Endothelial cell (in vitro differentiated cells): ENCODE data around the gene CD24. TPM values are rescaled to one million over a fixed set of nuclear protein-coding genes. Genes with fewer than 3 reads are reported as not detected.

ENCODE experiments used
- DNase-seq: peaks from one replicate; pipeline ENCODE4 v3.0.0; 2021; ENCODE audit warnings: low spot score
- H3K27ac Mint-ChIP-seq: one replicate; pipeline ENCODE4 v1.8.0; 2021; ENCODE audit warnings: mixed read lengths, inconsistent platforms; ENCODE audit not compliant: unreplicated experiment
- H3K27me3 Mint-ChIP-seq: one replicate; pipeline ENCODE4 v1.8.0; 2021; ENCODE audit warnings: mild to moderate bottlenecking, moderate library complexity, mixed read lengths, inconsistent platforms; ENCODE audit not compliant: unreplicated experiment
- H3K36me3 Mint-ChIP-seq: one replicate; pipeline ENCODE4 v1.8.0; 2021; ENCODE audit warnings: mild to moderate bottlenecking, low read depth, mixed read lengths, inconsistent platforms; ENCODE audit not compliant: unreplicated experiment
- H3K4me1 Mint-ChIP-seq: one replicate; pipeline ENCODE4 v1.8.0; 2021; ENCODE audit warnings: mild to moderate bottlenecking, mixed read lengths, inconsistent platforms; ENCODE audit not compliant: unreplicated experiment
- H3K4me3 Mint-ChIP-seq: one replicate; pipeline ENCODE4 v1.8.0; 2021; ENCODE audit warnings: mild to moderate bottlenecking, mixed read lengths, inconsistent platforms; ENCODE audit not compliant: unreplicated experiment
- H3K9me3 Mint-ChIP-seq: one replicate; pipeline ENCODE4 v1.8.0; 2021; ENCODE audit warnings: mixed read lengths, inconsistent platforms; ENCODE audit not compliant: unreplicated experiment
- total RNA-seq: library from RNA; stranded (reverse); fragmentation: NEBNext Ultra II Directional; extraction: Animal tissue kit (Norgen Biotek cat#: 25700); gene quantifications from one replicate; pipeline ENCODE4 v1.2.1, GENCODE V29; 2021; ENCODE audit not compliant: unreplicated experiment
- TF ChIP-seq, protein P1 (sequence below): fragments of 200-600 bp; sonication (generic); IDR thresholded peaks from one replicate; pipeline ENCODE4 v1.5.0; 2021; ENCODE audit warnings: antibody characterized with exemption; ENCODE audit not compliant: unreplicated experiment

Gene CD24
- total RNA-seq, 1 donor from 2014 or later: 796 TPM

DNA sequence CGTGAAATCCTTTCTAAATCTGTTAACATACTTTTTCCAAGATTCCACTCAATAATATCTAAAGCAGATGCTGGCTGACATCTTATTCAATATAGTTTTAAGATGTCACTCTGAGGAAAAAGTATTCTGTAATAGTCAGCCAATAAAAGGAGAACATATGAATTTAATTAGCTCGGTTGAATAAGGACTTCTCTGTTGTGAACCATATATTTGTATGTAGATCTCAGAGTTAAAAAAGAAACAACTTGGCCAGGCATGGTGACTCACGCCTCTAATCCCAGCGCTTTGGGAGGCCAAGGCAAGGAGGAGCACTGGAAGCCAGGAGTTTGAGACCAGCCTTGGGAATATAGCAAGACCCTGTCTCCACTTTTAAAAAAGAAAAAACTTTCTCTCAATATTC lies 7.4 kb upstream of the CD24 start:
- no peak overlapping the region for H3K27ac Mint-ChIP-seq
- no peak for DNase-seq
- H3K4me3 Mint-ChIP-seq: no peak overlapping the region
- TF ChIP-seq, protein P1, sequence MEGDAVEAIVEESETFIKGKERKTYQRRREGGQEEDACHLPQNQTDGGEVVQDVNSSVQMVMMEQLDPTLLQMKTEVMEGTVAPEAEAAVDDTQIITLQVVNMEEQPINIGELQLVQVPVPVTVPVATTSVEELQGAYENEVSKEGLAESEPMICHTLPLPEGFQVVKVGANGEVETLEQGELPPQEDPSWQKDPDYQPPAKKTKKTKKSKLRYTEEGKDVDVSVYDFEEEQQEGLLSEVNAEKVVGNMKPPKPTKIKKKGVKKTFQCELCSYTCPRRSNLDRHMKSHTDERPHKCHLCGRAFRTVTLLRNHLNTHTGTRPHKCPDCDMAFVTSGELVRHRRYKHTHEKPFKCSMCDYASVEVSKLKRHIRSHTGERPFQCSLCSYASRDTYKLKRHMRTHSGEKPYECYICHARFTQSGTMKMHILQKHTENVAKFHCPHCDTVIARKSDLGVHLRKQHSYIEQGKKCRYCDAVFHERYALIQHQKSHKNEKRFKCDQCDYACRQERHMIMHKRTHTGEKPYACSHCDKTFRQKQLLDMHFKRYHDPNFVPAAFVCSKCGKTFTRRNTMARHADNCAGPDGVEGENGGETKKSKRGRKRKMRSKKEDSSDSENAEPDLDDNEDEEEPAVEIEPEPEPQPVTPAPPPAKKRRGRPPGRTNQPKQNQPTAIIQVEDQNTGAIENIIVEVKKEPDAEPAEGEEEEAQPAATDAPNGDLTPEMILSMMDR: no peak
- H3K4me1 Mint-ChIP-seq: peaks cover 2% of the 10 kb centered on the region
- no peaks in the 10 kb centered on the region for H3K36me3 Mint-ChIP-seq
- H3K27me3 Mint-ChIP-seq: peaks cover 1% of the 10 kb centered on the region
- H3K9me3 Mint-ChIP-seq: no peaks in the 10 kb centered on the region

DNA sequence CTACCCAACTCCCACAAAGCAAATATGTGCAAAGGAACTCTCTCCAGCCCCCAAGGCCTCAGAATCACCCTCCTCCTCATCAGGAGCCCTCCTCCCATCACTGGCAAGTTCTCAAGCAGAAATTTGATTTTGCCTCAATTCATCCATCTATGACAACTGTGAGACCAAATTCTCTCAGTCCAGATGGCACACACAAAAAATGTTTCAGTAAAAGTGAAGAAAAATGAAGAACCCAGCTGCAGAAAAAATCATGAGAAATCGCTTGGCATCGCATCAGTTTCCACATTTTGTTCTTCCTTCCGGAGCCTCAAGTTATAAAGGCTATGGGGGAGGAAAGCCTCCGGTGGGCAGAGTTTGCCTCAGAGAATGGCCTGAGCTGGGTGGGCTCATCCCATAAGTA lies 6.4 kb upstream of the CD24 start:
- TF ChIP-seq, protein P1: no peak
- H3K9me3 Mint-ChIP-seq: no peaks in the 10 kb centered on the region
- no peak overlapping the region for H3K4me3 Mint-ChIP-seq

DNA sequence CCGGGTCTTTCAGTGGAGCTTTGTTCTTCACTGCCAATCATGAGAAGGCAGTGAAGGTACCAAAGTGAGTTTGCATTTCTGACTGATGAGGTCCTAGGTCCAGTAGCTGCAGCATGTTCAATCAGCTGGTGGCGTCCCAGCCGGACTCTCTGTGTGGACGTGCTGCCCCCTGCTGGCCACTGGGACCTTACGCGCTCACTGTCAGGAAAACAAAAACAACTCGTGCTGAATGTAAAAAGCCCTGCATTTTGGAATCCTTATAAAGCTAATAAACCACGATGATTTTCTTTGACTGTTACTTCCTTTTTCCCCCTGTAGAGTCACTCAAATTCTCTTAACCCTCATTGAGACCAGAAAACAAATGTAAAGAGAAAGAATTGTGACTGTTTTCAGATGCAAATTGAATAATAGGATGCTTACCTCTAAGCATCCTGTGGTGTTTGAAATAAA lies 4.9 kb upstream of the CD24 start:
- H3K9me3 Mint-ChIP-seq: no peaks in the 10 kb centered on the region
- peak; percentile 92 for DNase-seq
- H3K4me3 Mint-ChIP-seq: no peak overlapping the region
- H3K36me3 Mint-ChIP-seq: no peaks in the 10 kb centered on the region
- H3K27me3 Mint-ChIP-seq: peaks cover 4% of the 10 kb centered on the region
- peaks cover 2% of the 10 kb centered on the region for H3K4me1 Mint-ChIP-seq
- H3K27ac Mint-ChIP-seq: no peak overlapping the region
- TF ChIP-seq, protein P1: peak; percentile 95

More for the DNA sequence above, 6.4 kb upstream of the CD24 start:
- DNase-seq: no peak
- Mint-ChIP-seq H3K36me3 (no peaks in the 10 kb centered on the region), H3K27me3 (peaks cover under 1% of the 10 kb centered on the region), H3K4me1 (peaks cover 2% of the 10 kb centered on the region), H3K27ac (no peak overlapping the region)

DNA sequence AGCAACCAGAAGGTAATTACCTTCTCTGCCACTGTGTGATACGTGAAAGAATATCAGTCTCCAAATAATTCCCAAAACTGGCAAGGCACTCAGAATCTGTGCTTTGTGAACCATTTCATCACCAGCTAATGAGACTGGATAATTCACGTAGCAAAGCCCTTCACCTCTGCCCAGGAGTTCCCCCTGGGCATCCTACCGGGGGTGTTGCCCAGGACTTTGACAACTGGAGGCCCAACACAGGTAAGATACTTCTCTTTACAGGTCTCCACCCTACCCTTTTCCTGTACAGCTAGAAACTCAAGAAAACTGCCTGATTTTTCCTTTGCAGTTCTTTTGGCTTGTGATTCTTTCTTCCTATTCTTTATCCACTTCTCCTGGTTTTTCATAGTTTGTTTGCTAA lies 2.7 kb upstream of the CD24 start:
- H3K27me3 Mint-ChIP-seq: peaks cover 7% of the 10 kb centered on the region
- no peak overlapping the region for H3K27ac Mint-ChIP-seq
- TF ChIP-seq, protein P1: no peak
- peaks cover 7% of the 10 kb centered on the region for H3K4me1 Mint-ChIP-seq
- no peak overlapping the region for H3K4me3 Mint-ChIP-seq
- H3K36me3 Mint-ChIP-seq: peaks cover 3% of the 10 kb centered on the region
- DNase-seq: no peak
- no peaks in the 10 kb centered on the region for H3K9me3 Mint-ChIP-seq

DNA sequence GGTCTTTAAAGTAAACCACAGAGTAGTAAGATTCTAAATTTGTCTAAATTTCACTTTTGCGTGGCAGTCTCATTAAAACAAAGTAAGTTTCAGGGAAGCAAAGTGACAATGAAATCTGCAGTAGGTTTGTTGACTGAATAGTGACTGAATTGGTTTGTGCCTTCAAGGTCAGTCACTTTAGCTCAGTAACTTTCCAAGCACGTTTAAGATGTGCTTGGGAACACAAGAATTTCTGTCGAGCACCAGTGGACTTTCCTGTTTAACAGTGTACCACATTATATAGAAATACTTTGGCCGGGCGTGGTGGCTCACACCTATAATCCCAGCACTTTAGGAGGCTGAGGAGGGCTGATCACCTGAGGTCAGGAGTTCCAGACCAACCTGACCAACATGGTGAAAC lies 1.7 kb upstream of the CD24 start:
- peaks cover 9% of the 10 kb centered on the region for H3K36me3 Mint-ChIP-seq
- H3K9me3 Mint-ChIP-seq: no peaks in the 10 kb centered on the region
- H3K4me1 Mint-ChIP-seq: peaks cover 14% of the 10 kb centered on the region
- peak overlapping the region; percentile 88 for H3K27ac Mint-ChIP-seq
- peak overlapping the region; percentile 90 for H3K4me3 Mint-ChIP-seq
- TF ChIP-seq, protein P1: no peak
- DNase-seq: no peak
- peaks cover 7% of the 10 kb centered on the region for H3K27me3 Mint-ChIP-seq
